ENCODE measurements around the gene DOCK4.

The DOCK4 gene

DNA sequence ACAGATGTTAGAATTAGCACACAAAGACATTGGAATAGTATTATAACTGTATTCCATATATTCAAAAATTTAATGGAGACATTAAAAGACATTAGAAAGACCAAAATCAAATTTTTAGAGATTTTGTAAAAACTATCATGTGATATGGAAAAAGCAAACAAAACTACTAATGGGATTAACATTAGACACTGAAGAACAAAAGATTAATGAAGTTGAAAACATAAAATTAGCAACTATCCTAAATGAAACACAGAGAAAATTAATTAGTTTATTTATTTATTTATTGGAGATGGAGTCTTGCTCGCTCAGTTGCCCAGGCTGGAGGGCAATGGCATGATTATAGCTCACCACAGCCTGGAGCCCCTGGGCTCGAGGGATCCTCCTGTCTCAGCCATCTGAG, 158.8 kb downstream of the DOCK4 start:
- DNase-seq, result no peak

DNA sequence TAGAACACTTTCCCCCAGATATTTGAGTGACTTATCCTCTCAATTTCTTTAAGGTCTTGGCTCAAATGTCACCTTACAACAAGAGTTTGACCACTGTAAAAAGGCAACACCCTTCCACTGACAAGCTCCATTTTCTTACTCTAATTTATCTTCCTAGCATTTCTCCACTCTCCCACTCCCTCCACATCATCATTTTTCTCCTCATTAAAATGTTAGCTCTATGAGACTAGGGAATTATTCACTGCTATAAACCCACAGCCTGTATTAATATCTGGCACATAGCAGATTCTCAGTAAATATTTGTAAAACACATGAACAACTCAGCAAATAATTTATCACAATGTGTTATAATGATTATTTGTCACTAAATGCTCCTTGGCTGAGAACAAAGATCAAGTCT, 161.0 kb downstream of the DOCK4 start:
- DNase-seq, result no peak

DNA sequence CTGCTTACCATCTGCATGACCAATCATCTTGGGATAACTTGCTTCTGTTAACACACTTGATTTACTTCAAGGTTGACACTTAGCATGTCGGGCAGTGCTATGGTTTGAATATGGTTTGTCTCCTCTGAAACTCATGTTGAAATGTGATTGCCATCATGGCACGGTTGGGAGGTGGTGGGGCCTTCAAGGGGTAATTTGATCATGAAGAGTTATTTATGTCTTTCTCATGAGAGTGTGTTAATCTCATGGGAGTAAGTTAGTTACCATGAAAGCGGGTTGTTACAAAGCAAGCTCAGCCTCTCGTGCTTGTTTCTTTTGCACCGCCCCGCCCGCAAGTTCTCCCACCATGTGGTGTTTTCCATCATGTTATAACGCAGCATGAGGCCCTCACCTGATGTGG, 163.6 kb downstream of the DOCK4 start:
- no peak for DNase-seq

DNA sequence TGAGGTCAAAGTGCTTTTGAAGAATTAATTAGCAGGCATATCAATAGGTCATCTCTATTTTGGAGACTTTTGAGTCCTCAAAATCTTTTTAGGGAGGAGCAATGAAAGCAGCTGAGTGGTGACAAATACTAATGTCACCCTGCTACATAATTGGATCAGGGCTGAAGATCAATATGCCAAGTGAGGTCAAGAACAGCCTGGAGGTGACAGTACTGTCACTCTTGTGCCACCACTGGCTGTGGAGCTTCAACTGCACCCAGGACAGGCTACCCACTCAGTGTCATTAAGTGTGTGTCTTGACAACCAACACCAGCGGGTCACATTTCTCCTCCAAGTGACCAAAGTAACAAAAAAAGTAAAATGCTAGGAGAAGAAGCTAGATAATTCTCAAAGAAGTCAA, 167.8 kb downstream of the DOCK4 start:
- no peak for DNase-seq

DNA sequence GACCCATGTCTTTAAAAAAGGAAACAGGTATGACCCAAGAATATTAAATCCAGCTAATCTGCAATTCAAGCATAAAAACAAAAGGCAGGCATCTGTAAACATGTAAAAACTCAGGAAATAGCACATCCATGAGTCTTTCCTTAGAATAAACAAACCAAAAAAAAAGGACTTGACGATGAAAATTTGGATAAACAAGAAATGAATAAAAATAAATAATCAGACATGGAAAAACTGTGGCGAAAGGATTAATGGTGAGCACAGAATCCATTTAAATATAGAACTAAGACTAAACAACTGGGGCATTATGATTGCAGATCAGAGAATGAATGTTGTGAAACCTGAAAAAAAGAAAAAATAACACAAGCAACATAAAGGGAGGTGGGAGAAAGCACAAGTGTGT, 170.1 kb downstream of the DOCK4 start:
- DNase-seq, result no peak

DNA sequence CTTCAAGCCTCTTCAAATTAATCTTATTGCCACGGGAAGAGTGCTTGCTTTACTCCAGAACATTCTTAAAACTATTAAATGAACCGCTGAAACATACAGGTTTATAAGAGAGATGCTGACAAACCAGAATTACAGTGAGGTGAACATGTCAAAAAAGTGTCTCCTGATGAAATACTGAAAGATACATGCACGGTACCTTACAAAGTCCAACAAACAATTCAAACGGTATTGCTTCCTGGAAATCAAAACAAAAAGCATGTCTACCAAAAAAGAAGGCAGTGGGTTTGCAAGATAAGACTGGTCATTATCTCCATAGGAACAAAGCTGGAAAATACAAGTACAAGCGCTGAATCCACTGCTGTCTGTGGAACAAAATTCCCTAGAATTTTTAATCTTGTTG, 174.5 kb downstream of the DOCK4 start:
- DNase-seq, result no peak

DNA sequence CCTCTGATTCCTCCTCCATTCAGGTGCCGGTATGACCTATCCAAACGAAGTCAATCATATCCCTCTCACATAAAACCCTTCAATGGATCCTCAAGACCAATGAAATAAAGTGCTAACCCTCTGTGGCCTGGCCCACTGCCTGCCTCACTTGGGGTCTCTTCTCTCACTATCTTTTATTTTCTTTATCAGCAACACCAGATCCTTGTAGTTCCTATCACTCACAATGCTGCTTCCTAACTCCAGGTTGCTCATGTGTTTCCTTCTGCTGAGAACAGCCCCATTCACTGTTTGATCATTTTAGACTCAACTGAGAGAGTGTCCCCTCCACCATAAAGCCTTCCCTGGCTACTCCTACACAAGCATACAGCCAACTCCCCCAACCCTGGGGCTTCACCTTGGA, 180.6 kb downstream of the DOCK4 start:
- no peak for DNase-seq

DNA sequence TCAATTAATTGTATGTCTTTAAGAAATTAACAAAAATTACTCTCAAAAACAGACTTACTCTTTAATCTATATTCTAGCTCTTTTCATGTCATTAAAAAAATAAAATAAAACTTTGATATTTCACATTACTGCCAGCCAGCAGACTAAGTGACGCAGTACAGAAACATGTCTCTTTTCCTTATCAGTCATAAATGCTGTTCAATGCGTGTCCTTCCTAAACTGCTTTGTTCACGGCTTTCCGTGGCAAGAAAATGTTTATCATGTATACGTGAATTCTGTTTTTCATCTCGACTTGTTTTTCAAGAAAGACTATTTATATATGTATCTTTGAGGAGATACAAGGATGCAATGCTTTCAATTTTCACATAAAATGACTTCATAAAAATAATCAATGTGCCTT, 182.4 kb downstream of the DOCK4 start:
- DNase-seq, result no peak

DNA sequence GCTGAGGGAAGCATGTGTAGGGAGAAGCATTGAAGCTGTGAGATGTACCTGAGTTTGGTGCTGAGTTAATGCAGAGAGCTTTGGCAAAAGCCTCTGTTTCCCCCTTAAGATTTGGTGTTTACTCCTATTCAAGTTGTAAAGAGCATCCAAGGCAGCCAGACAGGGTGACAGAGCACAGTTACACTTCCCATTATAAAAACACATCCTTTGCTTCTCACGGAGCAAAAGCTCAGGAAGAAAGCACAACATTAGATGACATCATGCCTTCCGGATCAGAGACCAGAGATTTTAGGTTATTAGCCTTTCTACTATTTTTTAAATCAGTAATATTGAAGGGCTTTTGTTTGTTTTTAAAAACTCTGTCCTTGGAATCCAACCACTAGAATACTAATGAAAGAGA, 182.9 kb downstream of the DOCK4 start:
- DNase-seq, result no peak

DNA sequence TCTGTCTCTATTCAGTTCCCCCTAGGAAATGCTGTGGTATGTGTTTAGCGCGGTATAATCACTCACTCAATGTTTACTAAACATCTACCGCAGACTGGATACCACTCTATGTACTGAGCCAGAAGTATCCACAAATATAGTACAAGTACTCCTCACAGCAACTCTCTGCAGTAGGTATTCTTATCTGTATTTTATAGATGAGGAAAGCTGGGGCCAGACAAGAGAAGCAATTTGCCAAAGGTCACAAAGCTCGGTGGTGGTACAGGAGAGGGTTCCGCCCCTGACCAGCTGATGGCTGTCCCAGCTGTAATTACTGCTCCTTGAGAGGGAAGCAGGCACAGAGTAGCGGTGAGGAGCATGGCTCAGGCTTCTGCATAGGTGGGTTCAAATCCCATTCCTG, 184.1 kb downstream of the DOCK4 start:
- DNase-seq, result no peak

DNA sequence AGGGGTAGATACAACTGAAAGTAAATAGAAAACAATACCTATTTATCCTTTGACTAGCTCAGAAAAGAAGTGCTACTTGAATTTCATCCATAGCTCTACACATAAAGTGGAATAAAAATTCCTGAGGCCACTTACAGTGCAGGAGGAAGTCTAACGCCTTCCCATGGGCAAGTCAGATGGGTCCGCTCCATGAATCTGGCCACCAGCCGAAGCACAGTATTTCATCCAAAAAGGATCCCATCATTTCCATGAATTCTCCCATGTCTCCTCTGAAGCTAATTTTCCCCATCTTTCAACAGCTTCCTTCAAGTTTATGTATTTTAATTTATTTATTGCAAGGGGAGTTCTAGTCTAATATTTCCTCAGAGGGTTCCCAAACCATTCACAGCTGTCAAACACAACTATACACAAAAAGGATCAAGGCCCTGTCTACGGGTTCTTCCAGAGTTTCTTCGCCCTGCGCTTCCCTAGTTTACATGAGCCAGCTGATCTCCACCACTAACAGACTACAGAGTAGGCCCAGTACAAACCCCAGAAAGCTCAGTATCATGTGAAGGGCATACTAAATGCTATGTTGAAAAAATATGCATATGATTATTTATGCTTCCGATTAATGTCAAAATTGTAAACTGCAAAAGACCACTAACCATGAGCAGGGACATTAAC, 184.7 kb downstream of the DOCK4 start:
- DNase-seq, result no peak

DNA sequence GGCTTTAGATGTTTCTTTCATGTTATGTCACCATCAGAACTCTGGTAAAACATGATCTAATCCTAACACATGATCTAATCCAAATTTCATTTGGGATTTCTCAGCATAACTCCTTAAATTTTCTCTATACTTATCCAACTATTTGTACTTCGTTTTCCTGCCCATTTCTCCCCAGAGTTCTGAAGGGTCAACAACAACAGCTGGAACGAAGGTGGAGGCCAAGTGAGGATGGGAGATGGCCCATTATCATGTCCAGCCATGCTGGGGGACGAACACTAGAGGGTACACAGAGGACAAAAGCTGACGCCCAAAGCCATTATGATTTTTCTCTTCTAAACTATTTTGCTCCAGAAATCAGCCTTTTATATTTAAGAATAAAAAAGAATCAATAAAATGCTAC, 185.4 kb downstream of the DOCK4 start:
- no peak for DNase-seq

DNA sequence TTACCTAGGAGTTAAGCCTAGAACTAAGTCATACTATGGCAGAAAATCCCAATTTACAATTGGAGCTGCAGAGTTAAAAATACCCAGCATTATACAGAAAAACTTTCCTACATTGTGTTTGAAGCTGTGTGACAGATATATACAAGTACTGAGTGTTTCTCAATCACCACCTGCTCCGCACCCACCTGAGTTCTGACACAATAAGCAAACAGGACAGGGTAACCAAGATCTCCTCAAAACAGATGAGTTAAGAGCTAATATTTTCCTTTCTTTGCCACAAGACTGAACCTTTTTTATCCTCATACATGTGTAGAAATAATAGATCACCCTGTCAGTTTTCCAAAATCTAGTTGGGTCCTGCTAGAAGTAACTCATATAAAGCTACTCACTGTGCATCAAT, 186.3 kb downstream of the DOCK4 start:
- no peak for DNase-seq

DNA sequence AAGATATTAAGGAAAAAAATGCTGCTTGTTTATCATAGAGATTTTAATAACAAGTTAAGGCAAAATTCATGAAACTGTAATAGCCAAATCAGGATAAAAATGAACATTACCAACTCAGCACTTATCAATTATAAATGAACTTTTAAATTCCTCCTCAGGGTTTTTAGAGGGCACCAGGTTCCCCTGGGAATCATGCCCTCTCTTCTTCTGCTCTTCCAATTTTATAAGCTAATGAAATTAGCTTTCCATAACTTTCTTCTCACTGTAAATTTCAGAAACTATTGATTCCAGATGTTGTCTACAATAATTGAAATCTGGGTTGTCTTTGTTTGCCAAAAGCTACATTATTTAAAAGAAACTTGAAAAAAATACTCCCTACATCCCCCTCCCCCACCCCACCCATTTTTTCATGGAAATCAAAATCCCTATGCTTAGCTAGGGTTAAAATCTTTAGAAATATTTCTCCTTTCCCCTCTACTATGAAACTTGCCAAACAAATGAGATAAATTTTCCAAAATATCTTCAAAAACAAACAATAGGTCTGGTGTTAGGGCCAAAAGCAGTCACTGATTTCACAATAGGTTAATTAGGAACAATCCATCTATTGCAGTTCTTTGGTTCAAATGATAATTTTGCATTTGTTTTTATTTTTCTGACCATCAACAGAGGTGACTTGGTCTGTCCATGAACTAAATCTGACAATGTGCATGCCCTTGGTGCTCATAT, 187.7 kb downstream of the DOCK4 start:
- no peak for DNase-seq

DNA sequence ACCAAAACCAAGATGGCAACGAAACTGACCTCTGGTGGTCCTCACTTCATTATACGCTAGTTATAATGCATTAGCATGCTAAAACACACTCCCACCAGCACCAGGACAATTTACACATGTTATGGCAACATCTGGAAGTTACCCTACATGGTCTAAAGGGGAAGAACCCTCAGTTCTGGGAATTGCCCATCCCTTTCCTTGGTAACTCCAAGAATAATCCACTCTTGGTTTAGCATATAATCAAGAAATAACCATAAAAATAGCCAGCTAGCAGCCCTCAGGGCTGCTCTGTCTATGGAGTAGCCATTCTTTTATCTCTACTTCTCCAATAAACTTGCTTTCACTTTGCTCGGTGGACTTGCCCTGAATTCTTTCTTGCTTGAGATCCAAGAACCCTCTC, 191.1 kb downstream of the DOCK4 start:
- no peak for DNase-seq

DNA sequence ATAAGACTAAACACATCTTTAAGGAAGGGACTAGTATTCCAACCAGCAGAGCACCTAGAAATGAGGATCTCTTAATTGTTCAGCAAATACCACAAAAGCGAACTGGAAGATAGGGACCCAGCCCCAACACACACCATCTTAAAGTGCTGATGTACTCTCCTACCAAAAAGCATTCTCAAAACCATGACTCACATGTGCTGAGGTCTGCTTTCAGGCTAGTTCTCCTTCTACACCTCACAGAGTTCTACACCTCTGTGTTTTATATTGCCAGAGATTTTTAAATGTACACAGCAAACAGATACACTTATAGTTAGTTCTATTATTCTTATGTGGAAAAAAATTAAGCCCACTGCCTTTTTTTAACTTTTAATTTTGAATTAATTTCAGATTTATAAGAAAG, 191.9 kb downstream of the DOCK4 start:
- DNase-seq, result no peak

DNA sequence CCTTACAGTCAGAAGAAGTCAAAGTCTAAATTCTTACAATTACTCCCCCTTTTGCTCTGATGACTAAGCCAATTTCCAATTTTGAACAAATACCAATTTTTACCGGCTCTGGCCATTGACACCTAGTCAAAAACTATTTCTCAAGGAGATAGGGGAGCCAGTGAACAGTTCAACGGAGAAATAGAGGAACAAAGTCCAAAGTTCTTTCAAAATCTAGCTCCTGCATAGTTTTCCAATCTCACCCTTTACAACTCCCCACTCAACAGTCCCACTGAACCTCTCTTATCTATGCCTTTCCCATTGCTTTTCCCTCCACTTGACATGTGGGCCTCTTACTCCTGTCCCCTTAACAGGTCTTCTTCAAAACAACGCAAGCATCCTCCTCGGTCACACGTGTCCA, 192.9 kb downstream of the DOCK4 start:
- DNase-seq, result no peak

DNA sequence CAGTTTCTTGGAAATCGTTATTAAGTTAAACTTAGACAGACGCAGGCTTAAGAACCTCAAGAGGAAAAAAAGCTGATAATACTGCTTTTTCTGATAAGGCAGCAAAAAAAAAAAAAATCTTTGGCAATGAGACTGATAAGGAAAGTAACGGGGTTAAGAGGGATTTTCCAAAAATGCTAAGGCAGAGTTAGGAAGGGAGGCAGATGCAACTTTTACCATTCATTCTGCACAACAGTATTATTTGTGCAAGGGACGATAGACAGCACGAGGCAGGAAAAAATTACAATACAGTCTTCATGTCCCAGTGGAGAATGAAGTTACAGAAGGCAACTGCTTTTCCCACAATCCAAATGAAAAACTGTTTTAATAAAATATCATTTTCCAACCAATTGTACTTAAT, 194.0 kb downstream of the DOCK4 start:
- no peak for DNase-seq

DNA sequence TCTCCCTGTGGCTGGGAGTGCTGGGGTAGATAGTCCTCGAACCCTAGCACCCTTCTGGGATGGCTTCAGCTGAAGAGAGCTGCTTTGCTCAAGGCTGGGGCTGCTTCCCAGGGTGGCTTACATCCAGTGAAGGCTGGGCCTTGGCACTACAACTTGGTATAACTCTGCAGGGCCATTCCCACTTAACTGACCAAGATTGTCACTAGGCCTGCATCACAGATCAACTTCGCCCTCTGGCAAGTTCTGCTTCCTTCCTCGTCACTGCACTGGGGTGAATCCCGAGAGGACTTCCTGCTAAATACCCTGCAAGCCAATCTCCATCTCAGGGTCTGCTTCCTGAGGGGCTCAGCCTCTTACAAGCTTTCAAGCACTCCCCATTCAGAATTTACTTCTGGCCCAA, 195.2 kb downstream of the DOCK4 start:
- no peak for DNase-seq

DNA sequence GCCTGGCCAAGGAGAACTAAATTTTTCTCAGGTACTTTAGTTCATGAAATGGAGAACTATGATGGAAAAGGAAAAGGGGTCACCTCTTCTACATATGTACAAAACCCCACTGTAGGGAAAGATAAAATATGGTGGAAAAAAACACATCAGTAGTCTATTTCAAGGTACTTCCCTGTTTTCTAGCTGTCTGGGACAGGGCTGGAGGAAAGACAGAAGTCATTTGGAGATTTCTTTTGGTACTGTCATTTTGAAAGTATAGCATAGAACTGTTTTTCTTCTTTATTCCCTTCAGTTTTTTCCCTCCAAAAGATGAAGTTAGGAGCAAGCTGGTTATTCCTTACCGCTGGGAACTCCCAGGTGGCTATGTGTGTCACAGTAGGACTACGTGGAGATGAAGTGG, 196.1 kb downstream of the DOCK4 start:
- no peak for DNase-seq

DNA sequence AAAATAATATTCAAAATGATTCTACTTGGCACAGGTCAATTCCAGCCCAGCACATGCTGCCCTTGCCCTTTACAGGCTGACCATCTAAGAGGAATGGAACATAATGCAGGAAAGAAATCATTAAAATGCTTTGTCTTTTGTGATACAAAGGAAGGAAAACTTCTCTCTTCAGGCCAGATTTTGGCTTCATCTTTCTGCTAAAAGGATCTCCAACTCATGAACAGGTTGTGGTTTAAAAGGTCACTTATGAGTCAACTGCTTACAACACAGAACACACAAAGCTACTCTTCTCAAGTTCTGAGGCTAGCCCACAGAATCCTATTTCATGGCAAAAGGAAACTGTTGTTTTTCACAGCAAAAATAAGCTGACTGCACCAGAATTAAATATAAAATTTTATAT, 197.1 kb downstream of the DOCK4 start:
- no peak for DNase-seq

DNA sequence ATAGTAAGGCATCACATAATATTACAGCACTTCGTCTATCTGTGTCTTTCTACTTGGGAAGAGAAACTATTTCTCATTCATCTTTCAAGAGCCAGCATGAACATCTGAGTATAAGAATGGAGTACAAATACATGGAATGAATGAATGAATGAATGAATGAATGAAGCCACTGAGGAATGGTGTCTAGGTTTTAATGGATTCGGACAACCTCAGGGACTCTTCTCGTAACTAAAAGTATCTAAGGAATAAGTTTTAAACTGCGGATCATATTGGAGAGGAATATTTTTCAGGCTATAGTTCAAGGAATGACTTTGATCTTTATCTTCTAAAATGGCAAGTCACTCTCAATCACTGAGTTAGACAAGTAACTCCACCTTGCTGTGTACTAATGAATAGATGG, 199.0 kb downstream of the DOCK4 start:
- no peak for DNase-seq

DNA sequence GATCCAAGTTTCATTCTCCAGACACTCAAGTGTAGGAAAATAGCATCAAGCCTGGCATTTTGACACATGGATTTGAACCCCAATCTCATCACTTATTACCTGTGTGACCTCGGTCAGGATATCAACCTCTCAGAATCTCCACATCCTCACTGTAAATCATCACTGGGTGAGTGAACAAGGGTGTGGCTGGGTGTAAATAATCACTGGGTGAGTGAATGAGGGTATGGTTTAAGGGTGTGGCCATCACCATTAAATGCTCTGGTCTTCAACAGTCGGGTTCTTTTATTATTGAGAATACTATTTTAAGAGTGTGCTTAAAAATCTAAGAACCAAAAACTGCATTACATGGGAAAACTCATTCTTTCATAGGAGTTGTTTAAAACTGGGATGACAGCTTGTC, 200.1 kb downstream of the DOCK4 start:
- DNase-seq, result no peak

DNA sequence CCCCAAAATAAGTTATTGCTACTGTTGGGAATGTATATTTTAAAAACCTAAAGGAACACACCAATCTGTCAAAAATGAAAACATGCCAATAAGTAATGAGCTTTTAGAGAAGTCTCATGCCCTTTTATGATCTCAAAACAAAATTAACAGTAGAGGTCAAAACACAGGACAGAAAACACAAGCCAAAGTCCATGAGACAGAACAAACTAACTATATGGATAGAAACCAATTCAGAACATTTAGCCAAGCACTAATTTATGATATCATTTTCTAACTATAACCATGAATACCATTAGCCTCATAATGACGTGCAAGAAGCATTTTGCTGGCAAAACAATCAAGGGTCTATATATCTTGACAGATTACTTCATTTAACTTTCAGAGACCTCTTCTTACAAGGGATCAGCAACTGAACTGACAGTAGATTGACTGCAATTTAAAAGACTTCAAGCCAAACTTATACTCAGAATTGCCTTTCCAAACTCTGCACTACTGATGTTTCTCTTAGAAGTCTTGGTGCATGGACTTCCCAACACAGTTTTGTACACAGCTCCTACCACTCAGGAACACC, 200.9 kb downstream of the DOCK4 start:
- no peak for DNase-seq

All from NCI-H2107 (cell line).